Measurements from ENCODE around the gene ZXDA.
"Not testable (repeated sequence)": the region's sequence is repeated elsewhere in the genome, so short reads cannot be mapped to it uniquely, and the experiment has no call there.

Gene ZXDA, protein sequence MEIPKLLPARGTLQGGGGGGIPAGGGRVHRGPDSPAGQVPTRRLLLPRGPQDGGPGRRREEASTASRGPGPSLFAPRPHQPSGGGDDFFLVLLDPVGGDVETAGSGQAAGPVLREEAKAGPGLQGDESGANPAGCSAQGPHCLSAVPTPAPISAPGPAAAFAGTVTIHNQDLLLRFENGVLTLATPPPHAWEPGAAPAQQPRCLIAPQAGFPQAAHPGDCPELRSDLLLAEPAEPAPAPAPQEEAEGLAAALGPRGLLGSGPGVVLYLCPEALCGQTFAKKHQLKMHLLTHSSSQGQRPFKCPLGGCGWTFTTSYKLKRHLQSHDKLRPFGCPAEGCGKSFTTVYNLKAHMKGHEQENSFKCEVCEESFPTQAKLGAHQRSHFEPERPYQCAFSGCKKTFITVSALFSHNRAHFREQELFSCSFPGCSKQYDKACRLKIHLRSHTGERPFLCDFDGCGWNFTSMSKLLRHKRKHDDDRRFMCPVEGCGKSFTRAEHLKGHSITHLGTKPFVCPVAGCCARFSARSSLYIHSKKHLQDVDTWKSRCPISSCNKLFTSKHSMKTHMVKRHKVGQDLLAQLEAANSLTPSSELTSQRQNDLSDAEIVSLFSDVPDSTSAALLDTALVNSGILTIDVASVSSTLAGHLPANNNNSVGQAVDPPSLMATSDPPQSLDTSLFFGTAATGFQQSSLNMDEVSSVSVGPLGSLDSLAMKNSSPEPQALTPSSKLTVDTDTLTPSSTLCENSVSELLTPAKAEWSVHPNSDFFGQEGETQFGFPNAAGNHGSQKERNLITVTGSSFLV

DNA sequence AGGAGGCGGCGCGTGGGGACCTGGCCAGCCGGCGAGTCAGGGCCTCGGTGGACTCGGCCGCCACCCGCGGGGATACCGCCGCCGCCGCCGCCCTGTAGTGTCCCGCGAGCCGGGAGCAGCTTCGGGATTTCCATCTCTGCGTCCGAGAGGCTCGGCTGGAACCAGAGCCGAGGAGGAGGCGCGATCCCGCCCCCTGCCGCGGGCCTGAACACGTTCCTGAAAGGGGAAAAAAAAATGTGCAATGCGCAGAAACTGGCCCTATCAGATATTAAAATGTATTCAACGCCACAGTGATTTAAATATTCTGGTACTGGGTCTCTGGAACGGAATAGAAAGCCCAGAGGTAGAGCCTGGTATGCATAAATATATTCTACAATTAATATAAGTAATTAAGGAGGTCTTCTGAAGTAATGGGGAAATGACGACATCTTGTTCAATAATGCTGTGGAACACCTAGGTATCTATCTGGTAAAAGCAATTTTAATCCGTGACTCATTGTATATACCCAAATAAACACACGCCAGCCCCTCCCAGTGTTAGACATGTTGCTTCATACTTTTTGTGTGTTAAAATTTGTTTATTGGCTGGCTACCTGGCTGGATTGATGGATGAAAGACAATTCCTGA, at the start of gene ZXDA:
ZXDA (minus strand) TSS at position 172 of the 626 bp plus-strand sequence; CDS start at position 134, 38 bp downstream.
- H3K9me3 ChIP-seq (ENCODE audit: control insufficient read depth, insufficient read depth, low read depth, low read length); H3K27ac ChIP-seq (ENCODE audit: low read depth, low read length): not testable (repeated sequence)
- peak within 1 kb of the TSS; percentile 78 for H3K9ac ChIP-seq (ENCODE audit: low read length)

DNA sequence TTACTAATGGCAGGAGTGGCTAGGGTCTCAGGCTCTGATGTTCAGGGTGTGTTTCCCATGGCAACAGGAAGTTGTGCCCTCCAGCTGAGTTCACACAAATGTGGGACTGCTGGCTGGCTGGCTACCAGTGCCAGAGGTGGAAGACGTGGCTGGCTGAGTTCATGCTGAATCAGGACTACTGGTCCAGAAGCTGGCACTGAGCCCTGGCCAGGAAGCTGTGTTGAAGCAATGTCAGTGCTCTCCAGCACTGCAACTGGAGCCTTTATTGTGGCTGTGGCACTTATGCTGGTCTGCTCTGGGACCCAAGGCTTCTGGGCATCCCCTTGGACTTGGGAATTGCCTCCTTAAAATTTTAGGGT, 42.0 kb upstream of the ZXDA start:
- Histone ChIP-seq H3K9ac (ENCODE audit: low read length) (no peak overlapping the region), H3K9me3 (ENCODE audit: control insufficient read depth, insufficient read depth, low read depth, low read length) (peaks cover 35% of the 10 kb centered on the region; the same call in 1 of the 2 replicates), H3K36me3 (ENCODE audit: control insufficient read depth, insufficient read depth, low read length) (no peaks in the 10 kb centered on the region), H3K4me1 (ENCODE audit: control insufficient read depth, insufficient read depth, low read length) (no peaks in the 10 kb centered on the region; the same call in 1 of the 2 replicates), H3K4me3 (ENCODE audit: low read depth, low read length) (no peak overlapping the region), H3K27me3 (ENCODE audit: control insufficient read depth, insufficient read depth, low read length) (no peaks in the 10 kb centered on the region), H3K27ac (ENCODE audit: low read depth, low read length) (no peak overlapping the region)

More for the DNA sequence above, at the start of gene ZXDA:
- H3K4me3 ChIP-seq (ENCODE audit: low read depth, low read length): peak within 1 kb of the TSS; percentile 58
- H3K4me1 ChIP-seq (ENCODE audit: control insufficient read depth, insufficient read depth, low read length); H3K36me3 ChIP-seq (ENCODE audit: control insufficient read depth, insufficient read depth, low read length); H3K27me3 ChIP-seq (ENCODE audit: control insufficient read depth, insufficient read depth, low read length): not testable (repeated sequence)

DNA sequence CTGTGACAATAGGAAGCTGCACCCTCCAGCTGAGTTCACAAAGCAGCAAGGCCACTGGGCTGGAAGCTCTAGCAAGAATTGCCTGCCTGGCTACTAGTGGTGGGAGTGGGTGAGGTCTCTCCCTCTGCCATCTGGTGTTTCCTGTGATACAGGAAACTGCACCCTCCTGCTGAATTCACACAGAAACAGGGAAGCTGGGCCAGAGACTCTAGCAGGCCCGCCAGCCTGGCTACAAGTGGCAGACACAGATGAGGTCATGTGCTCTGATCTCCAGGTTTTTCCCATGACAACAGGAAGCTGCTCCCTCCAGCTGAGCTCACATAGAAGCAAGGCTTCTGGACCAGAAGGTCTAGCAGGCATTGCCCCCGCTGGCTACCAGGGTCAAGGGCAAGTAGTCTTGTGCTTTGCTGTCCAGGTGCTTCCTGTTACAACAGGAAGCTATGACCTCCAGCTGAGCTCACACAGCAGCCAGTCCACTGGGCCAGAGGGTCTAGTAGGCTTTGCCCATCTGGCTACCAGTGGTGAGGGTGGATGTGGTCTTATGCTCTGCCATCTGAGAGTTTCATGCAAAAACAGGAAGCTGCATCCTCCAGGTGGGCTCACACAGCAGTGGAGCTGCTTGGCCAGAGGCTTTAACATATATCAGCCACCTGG, 41.5 kb upstream of the ZXDA start:
- H3K4me3 ChIP-seq (ENCODE audit: low read depth, low read length): no peak overlapping the region
- H3K27ac ChIP-seq (ENCODE audit: low read depth, low read length): no peak overlapping the region
- H3K9me3 ChIP-seq (ENCODE audit: control insufficient read depth, insufficient read depth, low read depth, low read length): peaks cover 35% of the 10 kb centered on the region; the same call in 1 of the 2 replicates
- no peak overlapping the region for H3K9ac ChIP-seq (ENCODE audit: low read length)
- no peaks in the 10 kb centered on the region for H3K36me3 ChIP-seq (ENCODE audit: control insufficient read depth, insufficient read depth, low read length)
- no peaks in the 10 kb centered on the region; the same call in 1 of the 2 replicates for H3K4me1 ChIP-seq (ENCODE audit: control insufficient read depth, insufficient read depth, low read length)
- H3K27me3 ChIP-seq (ENCODE audit: control insufficient read depth, insufficient read depth, low read length): no peaks in the 10 kb centered on the region

DNA sequence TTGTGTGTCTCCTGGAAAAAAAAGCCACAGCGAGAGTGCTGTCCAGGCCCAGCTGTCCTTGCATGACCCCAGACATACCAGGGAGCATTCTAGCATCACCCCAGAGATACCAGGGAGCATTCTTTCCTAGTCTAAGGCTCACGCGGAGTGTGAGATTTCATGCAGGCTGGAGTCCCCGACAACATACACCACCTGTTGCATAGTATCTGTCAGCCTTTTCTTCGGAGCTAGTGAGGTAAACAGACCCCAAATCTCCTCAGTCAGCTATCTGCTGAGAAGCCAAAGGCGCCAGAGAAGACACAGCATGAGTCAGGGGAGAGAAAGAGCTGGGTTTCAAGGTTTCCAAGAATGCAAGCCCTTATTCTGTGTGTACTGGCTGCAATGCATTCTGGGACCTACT, 23.1 kb upstream of the ZXDA start:
- H3K4me1 ChIP-seq (ENCODE audit: control insufficient read depth, insufficient read depth, low read length): peaks cover 3% of the 10 kb centered on the region; the same call in 1 of the 2 replicates
- H3K4me3 ChIP-seq (ENCODE audit: low read depth, low read length): no peak overlapping the region
- peaks cover 39% of the 10 kb centered on the region; the same call in 1 of the 2 replicates for H3K9me3 ChIP-seq (ENCODE audit: control insufficient read depth, insufficient read depth, low read depth, low read length)
- H3K27me3 ChIP-seq (ENCODE audit: control insufficient read depth, insufficient read depth, low read length): no peaks in the 10 kb centered on the region
- no peak overlapping the region for H3K27ac ChIP-seq (ENCODE audit: low read depth, low read length)
- no peaks in the 10 kb centered on the region for H3K36me3 ChIP-seq (ENCODE audit: control insufficient read depth, insufficient read depth, low read length)
- H3K9ac ChIP-seq (ENCODE audit: low read length): no peak overlapping the region

DNA sequence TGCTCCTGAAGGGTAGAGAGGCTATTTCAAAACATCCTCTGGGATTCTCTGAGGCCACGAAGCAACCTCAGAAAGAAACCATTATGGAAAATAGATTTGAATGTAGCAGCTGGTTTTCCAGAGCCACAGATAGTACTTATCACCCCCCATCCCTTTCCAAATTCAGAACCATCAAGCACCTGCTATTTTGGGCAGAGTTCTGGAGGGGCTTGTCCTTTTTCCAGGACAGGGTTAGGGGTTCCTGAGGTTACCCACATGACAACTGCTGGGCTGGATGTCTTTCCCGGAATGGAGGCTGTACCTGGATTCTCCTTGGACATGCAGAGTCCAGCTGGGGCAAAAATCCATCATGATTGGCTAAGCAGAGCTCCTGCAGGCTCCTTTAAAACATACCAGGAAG, 22.0 kb upstream of the ZXDA start:
- Histone ChIP-seq H3K9ac (ENCODE audit: low read length) (no peak overlapping the region), H3K27ac (ENCODE audit: low read depth, low read length) (no peak overlapping the region), H3K27me3 (ENCODE audit: control insufficient read depth, insufficient read depth, low read length) (no peaks in the 10 kb centered on the region), H3K4me1 (ENCODE audit: control insufficient read depth, insufficient read depth, low read length) (peaks cover 3% of the 10 kb centered on the region; the same call in 1 of the 2 replicates), H3K4me3 (ENCODE audit: low read depth, low read length) (no peak overlapping the region), H3K9me3 (ENCODE audit: control insufficient read depth, insufficient read depth, low read depth, low read length) (peaks cover 42% of the 10 kb centered on the region; the same call in 1 of the 2 replicates), H3K36me3 (ENCODE audit: control insufficient read depth, insufficient read depth, low read length) (no peaks in the 10 kb centered on the region)

DNA sequence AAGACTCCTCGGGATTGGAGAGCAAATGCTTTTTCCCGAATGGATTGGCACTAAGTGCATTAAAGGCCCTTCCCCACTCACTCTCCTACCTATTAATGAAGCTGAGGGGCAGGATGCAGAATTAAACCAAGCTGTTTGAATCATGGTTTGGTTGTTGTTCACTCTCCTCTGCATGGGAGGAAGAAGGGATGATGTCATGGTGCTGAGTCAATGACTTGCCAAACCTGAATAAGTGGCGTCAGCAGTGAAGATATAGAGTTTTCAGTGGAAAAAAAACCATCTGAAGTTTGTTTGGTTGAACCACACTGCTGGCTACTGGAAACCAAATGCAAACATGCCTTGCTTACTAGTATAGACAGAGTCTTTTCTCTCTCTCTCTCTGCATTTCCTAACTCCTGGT, 19.8 kb upstream of the ZXDA start:
- H3K9ac ChIP-seq (ENCODE audit: low read length): no peak overlapping the region
- H3K4me3 ChIP-seq (ENCODE audit: low read depth, low read length): no peak overlapping the region
- H3K4me1 ChIP-seq (ENCODE audit: control insufficient read depth, insufficient read depth, low read length): peaks cover 3% of the 10 kb centered on the region; the same call in 1 of the 2 replicates
- no peak overlapping the region for H3K27ac ChIP-seq (ENCODE audit: low read depth, low read length)
- H3K9me3 ChIP-seq (ENCODE audit: control insufficient read depth, insufficient read depth, low read depth, low read length): peaks cover 40% of the 10 kb centered on the region; the same call in 1 of the 2 replicates
- no peaks in the 10 kb centered on the region for H3K36me3 ChIP-seq (ENCODE audit: control insufficient read depth, insufficient read depth, low read length)
- H3K27me3 ChIP-seq (ENCODE audit: control insufficient read depth, insufficient read depth, low read length): no peaks in the 10 kb centered on the region

GRCh38 chrX:57929373-57929772, 19.1 kb upstream of the ZXDA start:
- Histone ChIP-seq H3K9ac (ENCODE audit: low read length) (no peak overlapping the region), H3K36me3 (ENCODE audit: control insufficient read depth, insufficient read depth, low read length) (no peaks in the 10 kb centered on the region), H3K4me3 (ENCODE audit: low read depth, low read length) (no peak overlapping the region), H3K9me3 (ENCODE audit: control insufficient read depth, insufficient read depth, low read depth, low read length) (peaks cover 35% of the 10 kb centered on the region; the same call in 1 of the 2 replicates), H3K27me3 (ENCODE audit: control insufficient read depth, insufficient read depth, low read length) (no peaks in the 10 kb centered on the region), H3K4me1 (ENCODE audit: control insufficient read depth, insufficient read depth, low read length) (peaks cover 3% of the 10 kb centered on the region; the same call in 1 of the 2 replicates), H3K27ac (ENCODE audit: low read depth, low read length) (no peak overlapping the region)

DNA sequence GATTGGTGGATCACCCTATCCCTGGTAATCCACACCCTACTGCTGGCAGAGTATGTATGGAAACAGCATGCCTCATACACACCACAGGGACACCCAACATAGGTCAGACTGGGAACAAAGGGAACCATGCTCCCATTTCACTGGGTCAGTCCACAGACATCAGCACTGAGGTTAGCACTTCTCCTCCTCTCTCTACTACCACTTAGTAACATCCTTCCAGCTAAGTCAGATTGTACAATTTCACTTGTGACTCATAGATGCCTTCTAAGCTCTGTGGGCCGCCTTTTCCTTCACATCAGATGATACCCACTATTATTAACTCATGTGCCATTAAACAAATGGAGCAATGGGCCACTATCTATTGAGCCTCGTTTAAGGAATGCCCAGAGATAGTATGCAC, 15.5 kb upstream of the ZXDA start:
- Histone ChIP-seq H3K9ac (ENCODE audit: low read length) (no peak overlapping the region), H3K4me1 (ENCODE audit: control insufficient read depth, insufficient read depth, low read length) (peaks cover 3% of the 10 kb centered on the region; the same call in 1 of the 2 replicates), H3K9me3 (ENCODE audit: control insufficient read depth, insufficient read depth, low read depth, low read length) (peaks cover 20% of the 10 kb centered on the region; the same call in 1 of the 2 replicates), H3K27me3 (ENCODE audit: control insufficient read depth, insufficient read depth, low read length) (peaks cover 7% of the 10 kb centered on the region; the same call in 1 of the 2 replicates), H3K36me3 (ENCODE audit: control insufficient read depth, insufficient read depth, low read length) (no peaks in the 10 kb centered on the region), H3K4me3 (ENCODE audit: low read depth, low read length) (no peak overlapping the region), H3K27ac (ENCODE audit: low read depth, low read length) (no peak overlapping the region)

DNA sequence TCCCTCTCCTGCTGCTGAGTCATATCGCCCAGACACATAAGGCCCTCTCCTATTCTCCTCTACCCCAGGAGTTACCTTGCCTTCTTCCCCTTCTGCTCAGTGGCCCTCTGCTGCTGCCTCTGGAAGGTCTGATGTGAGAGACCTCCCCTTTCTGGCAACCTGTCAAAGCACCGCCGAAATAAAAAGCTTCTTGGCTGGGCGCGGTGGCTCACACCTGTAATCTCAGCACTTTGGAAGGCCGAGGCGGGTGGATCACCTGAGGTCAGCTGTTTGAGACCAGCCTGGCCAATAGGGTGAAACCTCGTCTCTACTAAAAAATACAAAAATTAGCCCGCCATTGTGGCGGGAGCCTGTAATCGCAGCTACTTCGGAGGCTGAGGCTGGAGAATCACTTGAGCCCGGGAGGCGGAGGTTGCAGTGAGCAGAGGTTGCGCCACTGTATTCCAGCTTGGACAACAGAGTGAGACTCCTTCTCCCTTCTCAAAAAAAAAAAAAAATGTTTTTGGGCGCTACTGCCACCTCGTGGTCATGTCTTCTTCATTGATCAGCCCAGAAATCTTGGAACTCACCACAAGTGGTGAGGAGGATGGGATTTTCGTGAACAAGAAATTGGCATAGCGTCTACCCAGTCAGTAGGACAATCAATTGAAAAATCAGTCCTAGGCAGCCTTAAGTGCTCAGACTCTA, 8.6 kb upstream of the ZXDA start:
- H3K27me3 ChIP-seq (ENCODE audit: control insufficient read depth, insufficient read depth, low read length): peaks cover 7% of the 10 kb centered on the region; the same call in 1 of the 2 replicates
- H3K4me1 ChIP-seq (ENCODE audit: control insufficient read depth, insufficient read depth, low read length): no peaks in the 10 kb centered on the region
- H3K27ac ChIP-seq (ENCODE audit: low read depth, low read length): no peak overlapping the region
- no peak overlapping the region for H3K9ac ChIP-seq (ENCODE audit: low read length)
- peaks cover 20% of the 10 kb centered on the region; the same call in 1 of the 2 replicates for H3K9me3 ChIP-seq (ENCODE audit: control insufficient read depth, insufficient read depth, low read depth, low read length)
- no peaks in the 10 kb centered on the region for H3K36me3 ChIP-seq (ENCODE audit: control insufficient read depth, insufficient read depth, low read length)
- H3K4me3 ChIP-seq (ENCODE audit: low read depth, low read length): no peak overlapping the region

DNA sequence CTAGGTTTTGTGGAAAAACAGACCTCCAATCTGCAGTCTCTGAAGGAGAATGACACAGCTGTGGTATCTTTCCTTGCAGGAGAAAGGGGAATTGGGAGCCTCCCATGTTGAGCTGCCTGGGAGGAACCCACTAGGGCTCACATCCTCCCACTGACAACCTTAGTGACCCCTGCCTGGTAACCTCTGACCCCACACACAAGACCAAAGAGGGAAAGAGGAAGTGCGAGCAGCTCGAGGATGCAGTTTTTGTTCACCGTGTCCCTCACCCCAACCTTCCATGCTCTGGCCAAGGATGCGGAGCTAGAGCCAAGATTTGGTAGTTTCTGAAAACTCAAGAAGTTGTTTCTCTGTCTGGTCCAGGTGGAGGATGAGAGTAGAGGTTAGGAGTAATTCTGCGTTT, 5.4 kb upstream of the ZXDA start:
- no peaks in the 10 kb centered on the region for H3K27me3 ChIP-seq (ENCODE audit: control insufficient read depth, insufficient read depth, low read length)
- H3K4me3 ChIP-seq (ENCODE audit: low read depth, low read length): no peak overlapping the region
- H3K36me3 ChIP-seq (ENCODE audit: control insufficient read depth, insufficient read depth, low read length): no peaks in the 10 kb centered on the region
- H3K9me3 ChIP-seq (ENCODE audit: control insufficient read depth, insufficient read depth, low read depth, low read length): peaks cover 16% of the 10 kb centered on the region; the same call in 1 of the 2 replicates
- H3K4me1 ChIP-seq (ENCODE audit: control insufficient read depth, insufficient read depth, low read length): no peaks in the 10 kb centered on the region
- no peak overlapping the region for H3K9ac ChIP-seq (ENCODE audit: low read length)
- no peak overlapping the region for H3K27ac ChIP-seq (ENCODE audit: low read depth, low read length)

All from HUES6 (cell line).